HepG2 (cell line): ENCODE results near the gene GNG7. TPM values are rescaled to one million over a fixed set of nuclear protein-coding genes. Genes with fewer than 3 reads are reported as not detected.
A peak's percentile ranks its signal among the peaks of the same experiment; 100 is the strongest.

ENCODE experiments used
- FOXA1 ChIP-seq, 2 experiments: fragments of 450-650 bp in 1 of 2; sonication (generic) in 1 of 2; formaldehyde crosslinking in 1 of 2; IDR thresholded peaks; 2 replicates each; pipeline versions ENCODE4 v1.4.0 to v1.6.1; 2016 to 2020; ENCODE audit warnings: missing genetic modification reagents in 1 of 2
- GABPA ChIP-seq, 2 experiments: IDR thresholded peaks; 2 replicates each; pipeline ENCODE4 v1.6.1; 2011 to 2016; ENCODE audit warnings: low read depth in 2 of 2, low read length in 1 of 2, missing biosample characterization in 1 of 2, missing genetic modification characterization in 1 of 2
- HNF1A ChIP-seq, 2 experiments: sonication (generic) in 1 of 2; formaldehyde crosslinking in 1 of 2; IDR thresholded peaks; 2 replicates each; pipeline versions ENCODE4 v1.4.0 to v1.6.1; 2016 to 2020; ENCODE audit warnings: borderline replicate concordance in 1 of 2, low read depth in 1 of 2, mild to moderate bottlenecking in 1 of 2, missing genetic modification reagents in 1 of 2
- KAT2B ChIP-seq: fragments of 150-350 bp; IDR thresholded peaks from 2 replicates; pipeline ENCODE4 v1.6.1; 2014; ENCODE audit warnings: low read depth, low read length, borderline replicate concordance
- KDM2A ChIP-seq: sonication (generic); formaldehyde crosslinking; IDR thresholded peaks from 2 replicates; pipeline ENCODE4 v1.4.0; 2020; ENCODE audit warnings: low read depth, missing genetic modification reagents, borderline replicate concordance
- LCORL ChIP-seq, 2 experiments: fragments of 450-650 bp in 1 of 2; sonication (generic) in 1 of 2; formaldehyde crosslinking in 1 of 2; IDR thresholded peaks; 2 replicates each; pipeline versions ENCODE4 v1.5.0 to v1.6.1; 2017 to 2020; ENCODE audit warnings: antibody characterized with exemption in 1 of 2, missing genetic modification reagents in 1 of 2
- NCOR1 ChIP-seq: fragments of 200-600 bp; sonication (generic); IDR thresholded peaks from 2 replicates; pipeline ENCODE4 v1.7.0; 2017; ENCODE audit warnings: antibody characterized with exemption, low read length, borderline replicate concordance
- NR2F6 ChIP-seq, 2 experiments: IDR thresholded peaks; 2 replicates each; pipeline ENCODE4 v1.6.1; 2016; ENCODE audit warnings: antibody characterized with exemption in 1 of 2, mild to moderate bottlenecking in 1 of 2
- PAWR ChIP-seq: sonication (generic); formaldehyde crosslinking; IDR thresholded peaks from 2 replicates; pipeline ENCODE4 v1.4.0; 2020; ENCODE audit warnings: missing genetic modification reagents, mild to moderate bottlenecking, borderline replicate concordance
- SMYD3 ChIP-seq: sonication (generic); formaldehyde crosslinking; IDR thresholded peaks from 2 replicates; pipeline ENCODE4 v1.8.1; 2023; ENCODE audit warnings: mild to moderate bottlenecking, missing genetic modification reagents
- STAG1 ChIP-seq: sonication (generic); formaldehyde crosslinking; IDR thresholded peaks from 2 replicates; pipeline ENCODE4 v1.4.0; 2020; ENCODE audit warnings: missing genetic modification reagents
- TARDBP ChIP-seq: sonication (generic); formaldehyde crosslinking; IDR thresholded peaks from 2 replicates; pipeline ENCODE4 v1.8.0; 2022; ENCODE audit warnings: mild to moderate bottlenecking, missing genetic modification reagents
- TBL1XR1 ChIP-seq: fragments of 150-350 bp; IDR thresholded peaks from 2 replicates; pipeline ENCODE4 v1.6.1; 2014; ENCODE audit warnings: borderline replicate concordance, low read length; ENCODE audit not compliant: partially characterized antibody
- TBX3 ChIP-seq: fragments of 450-650 bp; IDR thresholded peaks from 2 replicates; pipeline ENCODE4 v1.6.1; 2017; ENCODE audit warnings: antibody characterized with exemption, mild to moderate bottlenecking, inconsistent platforms, borderline replicate concordance
- ZBTB3 ChIP-seq: sonication (generic); formaldehyde crosslinking; IDR thresholded peaks from 2 replicates; pipeline ENCODE4 v1.4.0; 2020; ENCODE audit warnings: low read depth, mild to moderate bottlenecking, moderate library complexity, missing genetic modification reagents, borderline replicate concordance
- ZBTB39 ChIP-seq: sonication (generic); formaldehyde crosslinking; IDR thresholded peaks from 2 replicates; pipeline ENCODE4 v1.5.0; 2020; ENCODE audit warnings: missing genetic modification reagents
- ZMYM4 ChIP-seq: sonication (generic); formaldehyde crosslinking; IDR thresholded peaks from 2 replicates; pipeline ENCODE4 v1.8.1; 2023; ENCODE audit warnings: mild to moderate bottlenecking, missing genetic modification reagents
- ZNF256 ChIP-seq: sonication (generic); formaldehyde crosslinking; conservative IDR thresholded peaks from 2 replicates; pipeline ENCODE4 v1.4.0; 2020; ENCODE audit warnings: missing genetic modification reagents
- ZNF263 ChIP-seq: sonication (generic); formaldehyde crosslinking; IDR thresholded peaks from 2 replicates; pipeline ENCODE4 v1.4.0; 2020; ENCODE audit warnings: missing genetic modification reagents
- ZNF629 ChIP-seq: sonication (generic); formaldehyde crosslinking; conservative IDR thresholded peaks from 2 replicates; pipeline ENCODE4 v1.5.0; 2020; ENCODE audit warnings: missing genetic modification reagents
- ZNF678 ChIP-seq: sonication (generic); formaldehyde crosslinking; IDR thresholded peaks from 2 replicates; pipeline ENCODE4 v1.4.0; 2020; ENCODE audit warnings: mild to moderate bottlenecking, missing genetic modification reagents
- ZNF761 ChIP-seq: sonication (generic); formaldehyde crosslinking; conservative IDR thresholded peaks from 2 replicates; pipeline ENCODE4 v1.4.0; 2020; ENCODE audit warnings: mild to moderate bottlenecking, missing genetic modification reagents
- polyA plus RNA-seq, 8 experiments: library from polyadenylated mRNA; depleted of rRNA in 3 of 8; stranded (reverse) in 7 of 8; unstranded in 1 of 8; fragments of >200 nt; fragmentation: Illumina TruSeq in 4 of 8; extraction: Trizol in 4 of 8; gene quantifications; 2 replicates each; pipeline versions ENCODE4 v1.2.1 to v1.2.3, GENCODE V29; 2011 to 2016; ENCODE audit warnings: low read depth in 4 of 8, missing spikeins in 1 of 8, mixed read lengths in 1 of 8; ENCODE audit not compliant: insufficient read depth in 1 of 8
- total RNA-seq, 5 experiments: library from RNA; depleted of rRNA; stranded (reverse); fragments of >200 nt; fragmentation: Illumina TruSeq; extraction: Trizol; gene quantifications; 2 replicates each; pipeline ENCODE4 v1.2.3, GENCODE V29; 2016; ENCODE audit warnings: low read depth in 1 of 5
- TF ChIP-seq, protein P1 (sequence below): sonication (generic); formaldehyde crosslinking; IDR thresholded peaks from 2 replicates; pipeline ENCODE4 v1.5.1; 2020; ENCODE audit warnings: missing genetic modification reagents, mild to moderate bottlenecking, borderline replicate concordance

GNG7 gene
- total and polyA plus RNA-seq, 2 of the 13 experiments (the other 11 are each of a cell fraction or from before 2014, with no cell fraction given): 1.4 to 3.3 TPM

- TF ChIP-seq HNF1A (IDR thresholded peaks at IDR 0.05; ENCODE audit: low read depth) (no peak), HNF1A (CRISPR knock-in tag; IDR thresholded peaks at IDR 0.05; ENCODE audit: borderline replicate concordance) (no peak), ZNF678 (CRISPR knock-in tag) (no peak), TBL1XR1 (peak; percentile 97), KAT2B (no peak), ZBTB3 (CRISPR knock-in tag) (no peak), LCORL (IDR thresholded peaks at IDR 0.05) (no peak), LCORL (CRISPR knock-in tag; IDR thresholded peaks at IDR 0.05) (0 out of 2 replicates have a peak, but pooled peaks have one; percentile 41), ZBTB39 (no peak), KDM2A (CRISPR knock-in tag) (peak; percentile 53; the same call in 1 of the 2 replicates), TBX3 (no peak), FOXA1 (IDR thresholded peaks at IDR 0.05) (no peak), FOXA1 (CRISPR knock-in tag; IDR thresholded peaks at IDR 0.05) (no peak), NCOR1 (peak; percentile 83; the same call in 1 of the 2 replicates), TARDBP (CRISPR knock-in tag) (0 out of 2 replicates have a peak, but pooled peaks have one; percentile 34), GABPA (IDR thresholded peaks at IDR 0.05; ENCODE audit: low read depth, low read length) (no peak), GABPA (CRISPR knock-in tag; IDR thresholded peaks at IDR 0.05; ENCODE audit: low read depth) (no peak), ZMYM4 (CRISPR knock-in tag) (no peak), PAWR (CRISPR knock-in tag) (no peak), ZNF263 (CRISPR knock-in tag) (peak; percentile 44; the same call in 1 of the 2 replicates), SMYD3 (no peak), ZNF761 (CRISPR knock-in tag) (no peak), NR2F6 (IDR thresholded peaks at IDR 0.05) (peak; percentile 42; the same call in 1 of the 2 replicates), NR2F6 (CRISPR knock-in tag; IDR thresholded peaks at IDR 0.05) (peak; percentile 80), ZNF256 (CRISPR knock-in tag) (no peak), STAG1 (CRISPR knock-in tag) (peak; percentile 37), ZNF629 (CRISPR knock-in tag) (0 out of 2 replicates have a peak, but pooled peaks have one; percentile 7)
- TF ChIP-seq, protein P1, sequence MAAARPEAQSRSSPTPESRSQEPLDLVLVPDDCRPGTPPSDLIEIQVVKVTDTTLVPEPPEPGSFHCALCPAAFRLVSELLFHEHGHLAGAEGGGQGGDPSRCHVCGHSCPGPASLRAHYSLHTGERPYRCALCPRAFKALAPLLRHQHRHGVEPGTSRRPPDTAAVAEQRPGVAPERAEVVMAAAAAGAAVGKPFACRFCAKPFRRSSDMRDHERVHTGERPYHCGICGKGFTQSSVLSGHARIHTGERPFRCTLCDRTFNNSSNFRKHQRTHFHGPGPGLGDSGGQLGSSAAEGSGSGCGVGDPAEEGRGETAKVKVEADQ (CRISPR knock-in tag): no peak
Measured at GRCh38 chr19:2650515-2650914, 52.0 kb downstream of the GNG7 start (continued).
